GM12892 (cell line): ENCODE results near the gene TOMM40. TPM values are rescaled to one million over a fixed set of nuclear protein-coding genes. Genes with fewer than 3 reads are reported as not detected.
A peak's percentile ranks its signal among the peaks of the same experiment; 100 is the strongest.

Experiments used
- DNase-seq: peaks from one replicate; pipeline ENCODE4 v3.0.0; 2011; ENCODE audit not compliant: insufficient read length
- FAIRE-seq: peaks from 2 replicates; lab custom pipeline; 2011; peaks lifted over from hg19 to GRCh38; lab: Jason Lieb, UNC
- POLR2A ChIP-seq: IDR thresholded peaks from 2 replicates; pipeline ENCODE4 v1.6.1; 2011; ENCODE audit warnings: low read depth, low read length, control low read depth
- POLR2AphosphoS5 ChIP-seq: IDR thresholded peaks from 2 replicates; pipeline ENCODE4 v1.6.1; 2011; ENCODE audit warnings: low read depth, low read length, control low read depth
- TAF1 ChIP-seq: IDR thresholded peaks from 2 replicates; pipeline ENCODE4 v1.6.1; 2011; ENCODE audit warnings: low read depth, mild to moderate bottlenecking, control low read depth, low read length, borderline replicate concordance
- polyA plus RNA-seq: library from polyadenylated mRNA; unstranded; fragments of >200 nt; gene quantifications from one replicate; pipeline ENCODE4 v1.2.1, GENCODE V29; 2012; ENCODE audit warnings: missing spikeins, inconsistent platforms; ENCODE audit not compliant: missing spikeins

TOMM40 gene
- polyA plus RNA-seq: 56.1 TPM

- FAIRE-seq (no peak), DNase-seq (no peak)
- TF ChIP-seq POLR2AphosphoS5: peak; percentile 57; the same call in 1 of the 2 replicates
- peak; percentile 64; the same call in 1 of the 2 replicates for TF ChIP-seq POLR2A
- peak; percentile 19; the same call in 1 of the 2 replicates for TF ChIP-seq TAF1
These were observed at the start of gene TOMM40 for GRCh38 chr19:44891016-44891882. TSS of gene TOMM40 (plus strand) at chr19:44891254. CDS start at chr19:44891416, 162 bp downstream.

- no peak for TF ChIP-seq TAF1
- TF ChIP-seq POLR2A: no peak
- TF ChIP-seq POLR2AphosphoS5: no peak
- DNase-seq (no peak), FAIRE-seq (no peak)
These were observed 45.8 kb upstream of the TOMM40 start for GRCh38 chr19:44845286-44845611.

GRCh38 chr19:44845612-44846454 is 45.2 kb upstream of the TOMM40 start, which contains the start of gene NECTIN2:
TSS of gene NECTIN2 (plus strand) at chr19:44846297. CDS start at chr19:44846526, 229 bp downstream.
- FAIRE-seq (peak; percentile 99), DNase-seq (peak; percentile 96)
- TF ChIP-seq POLR2A: no peak
- no peak for TF ChIP-seq TAF1
- TF ChIP-seq POLR2AphosphoS5: no peak

- FAIRE-seq (no peak), DNase-seq (no peak)
- TF ChIP-seq POLR2AphosphoS5 (no peak), POLR2A (no peak)
These were observed 44.5 kb upstream of the TOMM40 start for GRCh38 chr19:44846455-44847143.

GRCh38 chr19:44847144-44848035 is 43.7 kb upstream of the TOMM40 start:
- DNase-seq (no peak), FAIRE-seq (no peak)
- TF ChIP-seq TAF1: no peak
- no peak for TF ChIP-seq POLR2AphosphoS5
- no peak for TF ChIP-seq POLR2A

- FAIRE-seq (no peak), DNase-seq (no peak)
- no peak for TF ChIP-seq POLR2A
- TF ChIP-seq TAF1: no peak
- TF ChIP-seq POLR2AphosphoS5: no peak
These were observed 42.8 kb upstream of the TOMM40 start for GRCh38 chr19:44848036-44848811.

GRCh38 chr19:44848812-44849447 is 42.1 kb upstream of the TOMM40 start:
- TF ChIP-seq POLR2AphosphoS5 (no peak), TAF1 (no peak), POLR2A (no peak)
- no peak for DNase-seq

GRCh38 chr19:44850641-44851109 is 40.4 kb upstream of the TOMM40 start:
- no peak for FAIRE-seq
- DNase-seq: no peak
- TF ChIP-seq POLR2A (no peak), POLR2AphosphoS5 (no peak), TAF1 (no peak)

More at GRCh38 chr19:44848812-44849447, 42.1 kb upstream of the TOMM40 start:
- FAIRE-seq: no peak

GRCh38 chr19:44851427-44851826 is 39.6 kb upstream of the TOMM40 start:
- no peak for FAIRE-seq
- TF ChIP-seq TAF1 (no peak), POLR2AphosphoS5 (no peak), POLR2A (no peak)

More at GRCh38 chr19:44851427-44851826, 39.6 kb upstream of the TOMM40 start:
- DNase-seq: no peak
